ENCODE data around the gene F9.

DNA sequence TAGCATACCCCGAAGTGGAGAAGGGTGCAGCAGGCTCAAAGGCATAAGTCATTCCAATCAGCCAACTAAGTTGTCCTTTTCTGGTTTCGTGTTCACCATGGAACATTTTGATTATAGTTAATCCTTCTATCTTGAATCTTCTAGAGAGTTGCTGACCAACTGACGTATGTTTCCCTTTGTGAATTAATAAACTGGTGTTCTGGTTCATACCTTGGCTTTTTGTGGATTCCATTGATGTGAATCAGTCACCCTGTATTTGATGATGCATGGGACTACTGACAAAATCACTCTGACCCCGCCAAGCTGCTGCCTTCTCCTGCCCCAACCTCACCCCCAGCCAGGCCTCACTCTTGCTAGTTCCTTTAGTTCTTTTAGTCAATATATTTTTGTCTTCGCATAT, 32.7 kb downstream of the F9 start:
- TF ChIP-seq SMC3 (IDR thresholded peaks at IDR 0.05; ENCODE audit: low read depth, low read length) (no peak), RFX5 (IDR thresholded peaks at IDR 0.05; ENCODE audit: low read depth, low read length) (no peak), RCOR1 (IDR thresholded peaks at IDR 0.05; ENCODE audit: insufficient replicate concordance, low read length) (no peak), POLR2A (IDR thresholded peaks at IDR 0.05; ENCODE audit: low read depth, low read length) (no peak), MXI1 (IDR thresholded peaks at IDR 0.05; ENCODE audit: borderline replicate concordance, low read depth, low read length) (no peak)
- TF ChIP-seq, protein P1, sequence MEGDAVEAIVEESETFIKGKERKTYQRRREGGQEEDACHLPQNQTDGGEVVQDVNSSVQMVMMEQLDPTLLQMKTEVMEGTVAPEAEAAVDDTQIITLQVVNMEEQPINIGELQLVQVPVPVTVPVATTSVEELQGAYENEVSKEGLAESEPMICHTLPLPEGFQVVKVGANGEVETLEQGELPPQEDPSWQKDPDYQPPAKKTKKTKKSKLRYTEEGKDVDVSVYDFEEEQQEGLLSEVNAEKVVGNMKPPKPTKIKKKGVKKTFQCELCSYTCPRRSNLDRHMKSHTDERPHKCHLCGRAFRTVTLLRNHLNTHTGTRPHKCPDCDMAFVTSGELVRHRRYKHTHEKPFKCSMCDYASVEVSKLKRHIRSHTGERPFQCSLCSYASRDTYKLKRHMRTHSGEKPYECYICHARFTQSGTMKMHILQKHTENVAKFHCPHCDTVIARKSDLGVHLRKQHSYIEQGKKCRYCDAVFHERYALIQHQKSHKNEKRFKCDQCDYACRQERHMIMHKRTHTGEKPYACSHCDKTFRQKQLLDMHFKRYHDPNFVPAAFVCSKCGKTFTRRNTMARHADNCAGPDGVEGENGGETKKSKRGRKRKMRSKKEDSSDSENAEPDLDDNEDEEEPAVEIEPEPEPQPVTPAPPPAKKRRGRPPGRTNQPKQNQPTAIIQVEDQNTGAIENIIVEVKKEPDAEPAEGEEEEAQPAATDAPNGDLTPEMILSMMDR (conservative IDR thresholded peaks at IDR 0.05; ENCODE audit: low read depth, low read length), result no peak

Measured in IMR-90 (cell line).